Measurements from ENCODE around the gene SLC7A7. TPM values are rescaled to one million over a fixed set of nuclear protein-coding genes. Genes with fewer than 3 reads are reported as not detected.

SLC7A7 gene
- total and polyA plus RNA-seq, 4 donors, result 2.8 to 14.3 (median 8.8) TPM

GRCh38 chr14:22843123-22843925 lies 28.1 kb upstream of the SLC7A7 start:
- H3K36me3 ChIP-seq (ENCODE audit: control insufficient read depth in 4 of 4, insufficient read depth in 3 of 4, low read depth in 1 of 4, low read length in 3 of 4), result peaks cover 2 to 12% (median 4%) of the 10 kb centered on the region in 4 donors
- H3K27me3 ChIP-seq (ENCODE audit: control insufficient read depth in 4 of 4, insufficient read depth in 4 of 4, low read length in 3 of 4), result no peaks in the 10 kb centered on the region
- 89% methylated on average over 21 of the region's 21 CpGs for WGBS
- H3K9ac ChIP-seq (ENCODE audit: low read depth in 1 of 2, low read length in 2 of 2), result no peak overlapping the region
- TF ChIP-seq TAF1 (conservative IDR thresholded peaks at IDR 0.05) (no peak), HNF4A (conservative IDR thresholded peaks at IDR 0.05) (no peak), ATF3 (IDR thresholded peaks at IDR 0.05) (no peak)
- H3K4me1 ChIP-seq (ENCODE audit: control insufficient read depth in 4 of 4, insufficient read depth in 4 of 4, low read length in 3 of 4), result peaks cover 0 to 11% (median 0%) of the 10 kb centered on the region in 4 donors
- DNase-seq (ENCODE audit: low spot score), result no peak
- H3K9me3 ChIP-seq (ENCODE audit: control insufficient read depth in 4 of 4, low read length in 3 of 4), result no peaks in the 10 kb centered on the region
- no peak overlapping the region for H3K27ac ChIP-seq (ENCODE audit: low read depth in 1 of 2, low read length in 2 of 2)
- no peak overlapping the region for H3K4me3 ChIP-seq (ENCODE audit: low read depth in 1 of 3, low read length in 3 of 3)

- TF ChIP-seq YY1 (IDR thresholded peaks at IDR 0.05) (no peak), FOXA2 (IDR thresholded peaks at IDR 0.05) (no peak), JUND (IDR thresholded peaks at IDR 0.05) (no peak)
- 94% methylated on average over 28 of the region's 28 CpGs for WGBS
- H3K27ac ChIP-seq (ENCODE audit: low read depth in 1 of 2, low read length in 2 of 2), result no peak overlapping the region
- no peaks in the 10 kb centered on the region for H3K9me3 ChIP-seq (ENCODE audit: control insufficient read depth in 4 of 4, low read length in 3 of 4)
- H3K4me1 ChIP-seq (ENCODE audit: control insufficient read depth in 4 of 4, insufficient read depth in 4 of 4, low read length in 3 of 4), result peaks cover 0 to 9% (median 0%) of the 10 kb centered on the region in 4 donors
- DNase-seq (ENCODE audit: low spot score), result no peak
- no peaks in the 10 kb centered on the region for H3K27me3 ChIP-seq (ENCODE audit: control insufficient read depth in 4 of 4, insufficient read depth in 4 of 4, low read length in 3 of 4)
- H3K36me3 ChIP-seq (ENCODE audit: control insufficient read depth in 4 of 4, insufficient read depth in 3 of 4, low read depth in 1 of 4, low read length in 3 of 4), result peaks cover 2 to 12% (median 4%) of the 10 kb centered on the region in 4 donors
- H3K4me3 ChIP-seq (ENCODE audit: low read depth in 1 of 3, low read length in 3 of 3), result no peak overlapping the region
- no peak overlapping the region for H3K9ac ChIP-seq (ENCODE audit: low read depth in 1 of 2, low read length in 2 of 2)
Measured at GRCh38 chr14:22842211-22843122, 27.2 kb upstream of the SLC7A7 start.

DNA sequence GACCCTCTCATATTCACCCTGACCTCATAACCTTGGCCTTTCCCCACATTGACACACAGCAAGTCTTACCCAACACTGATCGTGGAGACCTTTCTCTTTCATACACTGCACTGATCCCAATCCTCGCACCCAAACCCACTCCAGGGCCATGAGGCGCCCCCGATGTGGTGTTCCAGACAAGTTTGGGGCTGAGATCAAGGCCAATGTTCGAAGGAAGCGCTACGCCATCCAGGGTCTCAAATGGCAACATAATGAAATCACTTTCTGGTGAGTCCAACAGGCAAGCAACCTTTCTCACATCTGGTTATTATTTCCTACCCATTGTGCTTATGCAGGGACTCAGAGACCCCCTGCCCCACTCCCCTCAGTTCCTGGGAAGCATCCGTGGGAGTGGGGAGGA lies 26.5 kb upstream of the SLC7A7 start:
- no peaks in the 10 kb centered on the region for H3K27me3 ChIP-seq (ENCODE audit: control insufficient read depth in 4 of 4, insufficient read depth in 4 of 4, low read length in 3 of 4)
- peaks cover 2 to 12% (median 4%) of the 10 kb centered on the region in 4 donors for H3K36me3 ChIP-seq (ENCODE audit: control insufficient read depth in 4 of 4, insufficient read depth in 3 of 4, low read depth in 1 of 4, low read length in 3 of 4)
- WGBS, result 96% methylated on average over 8 of the region's 8 CpGs
- H3K4me1 ChIP-seq (ENCODE audit: control insufficient read depth in 4 of 4, insufficient read depth in 4 of 4, low read length in 3 of 4), result peaks cover 0 to 9% (median 1%) of the 10 kb centered on the region in 4 donors
- H3K9me3 ChIP-seq (ENCODE audit: control insufficient read depth in 4 of 4, low read length in 3 of 4), result no peaks in the 10 kb centered on the region
- TF ChIP-seq HNF4G (IDR thresholded peaks at IDR 0.05) (no peak), RAD21 (IDR thresholded peaks at IDR 0.05) (no peak), YY1 (IDR thresholded peaks at IDR 0.05) (no peak), MAX (IDR thresholded peaks at IDR 0.05) (no peak), EGR1 (IDR thresholded peaks at IDR 0.05; ENCODE audit: low read depth in 2 of 2) (no peak), TAF1 (conservative IDR thresholded peaks at IDR 0.05) (no peak), SP1 (IDR thresholded peaks at IDR 0.05) (no peak)
- TF ChIP-seq, protein P1, sequence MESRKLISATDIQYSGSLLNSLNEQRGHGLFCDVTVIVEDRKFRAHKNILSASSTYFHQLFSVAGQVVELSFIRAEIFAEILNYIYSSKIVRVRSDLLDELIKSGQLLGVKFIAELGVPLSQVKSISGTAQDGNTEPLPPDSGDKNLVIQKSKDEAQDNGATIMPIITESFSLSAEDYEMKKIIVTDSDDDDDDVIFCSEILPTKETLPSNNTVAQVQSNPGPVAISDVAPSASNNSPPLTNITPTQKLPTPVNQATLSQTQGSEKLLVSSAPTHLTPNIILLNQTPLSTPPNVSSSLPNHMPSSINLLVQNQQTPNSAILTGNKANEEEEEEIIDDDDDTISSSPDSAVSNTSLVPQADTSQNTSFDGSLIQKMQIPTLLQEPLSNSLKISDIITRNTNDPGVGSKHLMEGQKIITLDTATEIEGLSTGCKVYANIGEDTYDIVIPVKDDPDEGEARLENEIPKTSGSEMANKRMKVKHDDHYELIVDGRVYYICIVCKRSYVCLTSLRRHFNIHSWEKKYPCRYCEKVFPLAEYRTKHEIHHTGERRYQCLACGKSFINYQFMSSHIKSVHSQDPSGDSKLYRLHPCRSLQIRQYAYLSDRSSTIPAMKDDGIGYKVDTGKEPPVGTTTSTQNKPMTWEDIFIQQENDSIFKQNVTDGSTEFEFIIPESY (IDR thresholded peaks at IDR 0.05), result no peak
- DNase-seq (ENCODE audit: low spot score), result no peak
- no peak overlapping the region for H3K27ac ChIP-seq (ENCODE audit: low read depth in 1 of 2, low read length in 2 of 2)
- no peak overlapping the region for H3K4me3 ChIP-seq (ENCODE audit: low read depth in 1 of 3, low read length in 3 of 3)
- H3K9ac ChIP-seq (ENCODE audit: low read depth in 1 of 2, low read length in 2 of 2), result no peak overlapping the region

Data from liver (tissue), 9 donors.